Hepatocyte (in vitro differentiated cells): Measurements from ENCODE around the gene P2RX4. TPM values are rescaled to one million over a fixed set of nuclear protein-coding genes. Genes with fewer than 3 reads are reported as not detected.

Experiments used
- DNase-seq: peaks from one replicate; pipeline ENCODE4 v3.0.0-alpha.2; 2016; ENCODE audit warnings: low spot score
- H2AFZ ChIP-seq: fragments of 200-600 bp; sonication (generic); 2 replicates; pipeline ENCODE4 v1.6.0; 2016; ENCODE audit warnings: antibody characterized with exemption, mild to moderate bottlenecking
- H3K27ac ChIP-seq: fragments of 200-600 bp; sonication (generic); 2 replicates; pipeline ENCODE4 v1.5.1; 2016; ENCODE audit warnings: mild to moderate bottlenecking
- H3K27me3 ChIP-seq: fragments of 200-600 bp; sonication (generic); 2 replicates; pipeline ENCODE4 v1.6.1; 2016
- H3K36me3 ChIP-seq: fragments of 200-600 bp; sonication (generic); replicated peaks from 2 replicates; pipeline ENCODE4 v1.5.1; 2016; ENCODE audit warnings: low read depth; ENCODE audit not compliant: insufficient read depth
- H3K4me1 ChIP-seq: fragments of 200-600 bp; sonication (generic); 2 replicates; pipeline ENCODE4 v1.5.1; 2016; ENCODE audit warnings: mild to moderate bottlenecking, moderate library complexity; ENCODE audit not compliant: insufficient read depth
- H3K4me2 ChIP-seq: fragments of 200-600 bp; sonication (generic); 2 replicates; pipeline ENCODE4 v1.6.0; 2016
- H3K4me3 ChIP-seq: fragments of 200-600 bp; sonication (generic); 2 replicates; pipeline ENCODE4 v1.5.1; 2016; ENCODE audit warnings: mild to moderate bottlenecking
- H3K79me2 ChIP-seq: fragments of 200-600 bp; sonication (generic); 2 replicates; pipeline ENCODE4 v1.6.0; 2017; ENCODE audit warnings: mild to moderate bottlenecking
- H3K9me2 ChIP-seq: fragments of 200-600 bp; sonication (generic); replicated peaks from 2 replicates; pipeline ENCODE4 v1.6.0; 2017; ENCODE audit warnings: mild to moderate bottlenecking; ENCODE audit not compliant: insufficient read depth
- H3K9me3 ChIP-seq: fragments of 200-600 bp; sonication (generic); 2 replicates; pipeline ENCODE4 v1.5.1; 2016; ENCODE audit warnings: low read depth, mild to moderate bottlenecking
- H4K20me1 ChIP-seq: fragments of 200-600 bp; sonication (generic); 2 replicates; pipeline ENCODE4 v1.6.0; 2016; ENCODE audit warnings: mild to moderate bottlenecking; ENCODE audit not compliant: insufficient read depth, poor library complexity, severe bottlenecking
- EZH2 ChIP-seq: fragments of 200-600 bp; sonication (generic); IDR thresholded peaks from 2 replicates; pipeline ENCODE4 v1.6.1; 2016; ENCODE audit warnings: antibody characterized with exemption, mild to moderate bottlenecking, borderline replicate concordance
- EZH2phosphoT487 ChIP-seq: fragments of 200-600 bp; sonication (generic); IDR thresholded peaks from one replicate; pipeline ENCODE4 v1.6.1; 2018; ENCODE audit warnings: antibody characterized with exemption, mild to moderate bottlenecking, low read depth, moderate library complexity; ENCODE audit not compliant: unreplicated experiment, severe bottlenecking
- WGBS: methylation state at CpG from one replicate; pipeline ENCODE4 v1.1.6; 2016; ENCODE audit warnings: low lambda C conversion rate; ENCODE audit errors: missing lambda C conversion rate; 5-methylcytosine and 5-hydroxymethylcytosine counted together
- polyA plus RNA-seq: library from polyadenylated mRNA; unstranded; fragments of >200 nt; fragmentation: Nextera tagmentation; extraction: Ambion mirVana; gene quantifications from 2 replicates; pipeline ENCODE4 v1.2.1, GENCODE V29; 2016
- total RNA-seq: library from RNA; depleted of rRNA; stranded (reverse); fragments of >200 nt; gene quantifications from 2 replicates; pipeline ENCODE4 v1.2.3, GENCODE V29; 2014
- TF ChIP-seq, protein P1 (sequence below): fragments of 200-600 bp; sonication (generic); IDR thresholded peaks from 2 replicates; pipeline ENCODE4 v1.5.1; 2016; ENCODE audit warnings: antibody characterized with exemption, mild to moderate bottlenecking; ENCODE audit not compliant: poor library complexity

The P2RX4 gene
- total and polyA plus RNA-seq, 2 experiments from 2014 or later, result 81.8 to 94.6 TPM

DNA sequence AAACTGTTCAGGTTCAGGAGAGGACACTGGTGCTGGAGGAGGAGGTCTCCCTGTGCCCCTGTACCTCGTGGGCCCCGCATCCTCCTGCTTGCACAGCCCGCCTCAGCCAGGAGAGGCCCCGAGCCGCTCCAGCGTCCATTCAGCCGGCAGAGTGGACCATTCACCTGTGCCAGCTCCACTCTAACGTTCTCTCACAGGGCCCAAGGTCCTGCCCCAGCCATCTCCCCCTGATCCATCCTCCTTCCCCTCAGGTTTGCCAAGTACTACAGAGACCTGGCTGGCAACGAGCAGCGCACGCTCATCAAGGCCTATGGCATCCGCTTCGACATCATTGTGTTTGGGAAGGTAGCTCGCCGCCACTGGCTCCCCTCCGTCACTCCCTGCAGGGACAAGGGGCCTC lies 22.2 kb downstream of the P2RX4 start:
- Histone ChIP-seq H3K9me2 (no peaks in the 10 kb centered on the region), H3K4me1 (peaks cover 22% of the 10 kb centered on the region), H3K79me2 (no peaks in the 10 kb centered on the region), H4K20me1 (no peaks in the 10 kb centered on the region), H2AFZ (no peak overlapping the region), H3K27me3 (no peaks in the 10 kb centered on the region), H3K9me3 (no peaks in the 10 kb centered on the region), H3K4me3 (no peak overlapping the region), H3K36me3 (no peaks in the 10 kb centered on the region), H3K27ac (no peak overlapping the region), H3K4me2 (no peak overlapping the region)
- no peak for DNase-seq
- no peak for TF ChIP-seq EZH2
- WGBS, result 93% methylated on average over 16 of the region's 16 CpGs

DNA sequence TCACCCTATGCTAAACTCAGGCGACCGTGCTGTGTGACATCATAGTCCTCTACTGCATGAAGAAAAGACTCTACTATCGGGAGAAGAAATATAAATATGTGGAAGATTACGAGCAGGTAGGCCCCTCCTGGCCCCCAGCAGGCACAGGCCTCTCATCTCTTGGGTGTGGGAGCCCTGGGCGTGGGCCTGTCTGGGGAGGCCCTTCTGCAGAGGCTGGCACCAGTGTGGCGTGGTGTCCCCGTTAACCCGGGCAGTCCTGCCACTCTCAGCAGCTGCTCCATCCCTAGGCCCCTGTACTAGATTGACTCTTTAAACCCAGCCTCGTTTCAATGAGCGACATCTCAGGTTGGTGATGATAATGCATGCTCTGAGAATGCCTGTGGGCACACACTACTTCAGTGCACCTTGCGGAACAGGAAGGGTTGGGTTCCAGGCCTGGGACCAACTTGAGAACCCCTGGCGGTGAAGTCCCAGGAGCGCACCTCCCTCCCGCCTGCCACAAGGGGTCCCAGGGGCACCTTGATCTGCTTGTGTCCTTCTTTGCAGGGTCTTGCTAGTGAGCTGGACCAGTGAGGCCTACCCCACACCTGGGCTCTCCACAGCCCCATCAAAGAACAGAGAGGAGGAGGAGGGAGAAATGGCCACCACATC lies 23.2 kb downstream of the P2RX4 start:
- H3K79me2 ChIP-seq, result no peaks in the 10 kb centered on the region
- no peaks in the 10 kb centered on the region for H3K9me3 ChIP-seq
- H3K4me1 ChIP-seq, result peaks cover 22% of the 10 kb centered on the region
- H4K20me1 ChIP-seq, result no peaks in the 10 kb centered on the region
- no peak overlapping the region for H3K4me2 ChIP-seq
- WGBS, result 91% methylated on average over 14 of the region's 14 CpGs
- no peaks in the 10 kb centered on the region for H3K27me3 ChIP-seq
- no peaks in the 10 kb centered on the region for H3K36me3 ChIP-seq
- H2AFZ ChIP-seq, result no peak overlapping the region
- H3K4me3 ChIP-seq, result no peak overlapping the region
- DNase-seq, result no peak
- no peak overlapping the region for H3K27ac ChIP-seq
- H3K9me2 ChIP-seq, result no peaks in the 10 kb centered on the region
- TF ChIP-seq EZH2 (no peak), EZH2phosphoT487 (no peak)
- TF ChIP-seq, protein P1, sequence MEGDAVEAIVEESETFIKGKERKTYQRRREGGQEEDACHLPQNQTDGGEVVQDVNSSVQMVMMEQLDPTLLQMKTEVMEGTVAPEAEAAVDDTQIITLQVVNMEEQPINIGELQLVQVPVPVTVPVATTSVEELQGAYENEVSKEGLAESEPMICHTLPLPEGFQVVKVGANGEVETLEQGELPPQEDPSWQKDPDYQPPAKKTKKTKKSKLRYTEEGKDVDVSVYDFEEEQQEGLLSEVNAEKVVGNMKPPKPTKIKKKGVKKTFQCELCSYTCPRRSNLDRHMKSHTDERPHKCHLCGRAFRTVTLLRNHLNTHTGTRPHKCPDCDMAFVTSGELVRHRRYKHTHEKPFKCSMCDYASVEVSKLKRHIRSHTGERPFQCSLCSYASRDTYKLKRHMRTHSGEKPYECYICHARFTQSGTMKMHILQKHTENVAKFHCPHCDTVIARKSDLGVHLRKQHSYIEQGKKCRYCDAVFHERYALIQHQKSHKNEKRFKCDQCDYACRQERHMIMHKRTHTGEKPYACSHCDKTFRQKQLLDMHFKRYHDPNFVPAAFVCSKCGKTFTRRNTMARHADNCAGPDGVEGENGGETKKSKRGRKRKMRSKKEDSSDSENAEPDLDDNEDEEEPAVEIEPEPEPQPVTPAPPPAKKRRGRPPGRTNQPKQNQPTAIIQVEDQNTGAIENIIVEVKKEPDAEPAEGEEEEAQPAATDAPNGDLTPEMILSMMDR, result no peak

DNA sequence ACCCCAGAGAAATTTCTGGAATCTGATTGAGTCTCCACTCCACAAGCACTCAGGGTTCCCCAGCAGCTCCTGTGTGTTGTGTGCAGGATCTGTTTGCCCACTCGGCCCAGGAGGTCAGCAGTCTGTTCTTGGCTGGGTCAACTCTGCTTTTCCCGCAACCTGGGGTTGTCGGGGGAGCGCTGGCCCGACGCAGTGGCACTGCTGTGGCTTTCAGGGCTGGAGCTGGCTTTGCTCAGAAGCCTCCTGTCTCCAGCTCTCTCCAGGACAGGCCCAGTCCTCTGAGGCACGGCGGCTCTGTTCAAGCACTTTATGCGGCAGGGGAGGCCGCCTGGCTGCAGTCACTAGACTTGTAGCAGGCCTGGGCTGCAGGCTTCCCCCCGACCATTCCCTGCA lies 23.7 kb downstream of the P2RX4 start:
- Histone ChIP-seq H3K4me2 (no peak overlapping the region), H2AFZ (no peak overlapping the region), H3K4me1 (peaks cover 21% of the 10 kb centered on the region), H3K79me2 (no peaks in the 10 kb centered on the region), H4K20me1 (no peaks in the 10 kb centered on the region), H3K9me3 (no peaks in the 10 kb centered on the region), H3K27me3 (no peaks in the 10 kb centered on the region), H3K36me3 (no peaks in the 10 kb centered on the region), H3K27ac (no peak overlapping the region), H3K4me3 (no peak overlapping the region), H3K9me2 (no peaks in the 10 kb centered on the region)
- WGBS, result 89% methylated on average over 11 of the region's 11 CpGs
- DNase-seq, result no peak
- TF ChIP-seq EZH2, result no peak
- TF ChIP-seq, protein P1, result no peak
- no peak for TF ChIP-seq EZH2phosphoT487

DNA sequence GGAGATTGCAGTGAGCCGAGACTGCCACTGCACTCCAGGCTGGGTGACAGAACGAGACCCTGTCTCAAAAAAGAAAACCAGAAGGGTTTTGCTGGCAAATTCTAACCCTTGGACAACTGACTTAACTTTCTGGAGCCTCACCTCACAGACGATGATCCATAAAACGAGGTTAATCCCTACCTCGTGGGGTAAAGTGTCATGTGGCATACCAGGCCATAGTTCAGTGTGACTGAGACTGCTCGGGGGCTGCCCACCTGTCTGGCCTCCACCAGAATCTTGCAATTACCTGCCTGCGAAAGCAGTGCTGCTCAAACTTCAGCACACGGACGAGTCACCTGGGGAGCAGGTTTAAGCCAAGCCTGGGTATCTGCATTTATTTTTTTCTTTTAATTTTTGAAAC lies 26.8 kb downstream of the P2RX4 start:
- Histone ChIP-seq H3K4me1 (peaks cover 11% of the 10 kb centered on the region), H3K4me2 (no peak overlapping the region), H3K9me2 (no peaks in the 10 kb centered on the region), H3K79me2 (no peaks in the 10 kb centered on the region), H2AFZ (no peak overlapping the region), H3K36me3 (no peaks in the 10 kb centered on the region), H3K9me3 (no peaks in the 10 kb centered on the region), H4K20me1 (no peaks in the 10 kb centered on the region), H3K27me3 (no peaks in the 10 kb centered on the region), H3K27ac (peak overlapping the region; percentile 68), H3K4me3 (no peak overlapping the region)
- TF ChIP-seq, protein P1, result no peak
- TF ChIP-seq EZH2phosphoT487 (no peak), EZH2 (no peak)
- 82% methylated on average over 9 of the region's 9 CpGs for WGBS
- peak; percentile 42 for DNase-seq
